ENCODE measurements around the gene SCAMP4. TPM values are rescaled to one million over a fixed set of nuclear protein-coding genes. Genes with fewer than 3 reads are reported as not detected.

Gene SCAMP4
- total RNA-seq, 1 donor from 2014 or later: 71.8 TPM

DNA sequence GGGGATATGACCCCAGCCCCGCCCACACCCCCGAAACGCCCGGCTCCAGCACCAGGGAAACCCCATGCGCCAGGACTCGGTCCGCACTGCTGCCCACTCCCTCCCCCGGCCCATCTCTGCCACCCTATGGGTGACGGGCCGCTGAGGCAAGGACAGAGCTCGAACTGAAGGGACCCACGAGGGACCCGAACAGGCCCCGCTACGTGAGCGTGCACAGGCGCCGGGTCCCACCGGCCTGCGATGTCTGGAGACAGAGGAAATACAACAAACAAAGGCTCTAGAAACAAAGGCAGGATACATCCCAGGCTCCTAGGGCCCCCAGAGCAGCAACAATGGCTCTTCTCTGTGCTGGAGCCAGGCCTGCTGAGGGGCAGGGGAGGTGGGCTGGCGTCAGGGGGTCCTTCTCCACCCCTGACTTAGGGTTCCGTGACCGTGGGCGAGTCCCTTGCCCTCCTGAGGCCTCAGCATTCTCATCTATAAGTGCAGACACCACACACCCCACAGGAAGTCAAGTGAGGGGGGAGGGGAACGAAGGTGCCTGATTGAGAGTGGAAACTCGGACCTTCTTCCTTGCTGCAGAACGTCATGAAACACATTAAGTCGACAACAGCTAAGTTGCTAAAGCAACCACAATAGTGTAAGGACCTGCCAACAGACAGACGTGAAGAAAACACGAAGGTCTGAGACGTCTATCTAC, 23.0 kb upstream of the SCAMP4 start:
- no peaks in the 10 kb centered on the region for H3K9me3 Mint-ChIP-seq (ENCODE audit: unreplicated experiment)
- peaks cover 33% of the 10 kb centered on the region for H3K27me3 Mint-ChIP-seq (ENCODE audit: unreplicated experiment)
- DNase-seq (ENCODE audit: low spot score): peak; percentile 60
- H3K4me1 Mint-ChIP-seq (ENCODE audit: unreplicated experiment): peaks cover 25% of the 10 kb centered on the region
- H3K36me3 Mint-ChIP-seq (ENCODE audit: low read depth, unreplicated experiment): peaks cover 19% of the 10 kb centered on the region
- TF ChIP-seq, protein P1, sequence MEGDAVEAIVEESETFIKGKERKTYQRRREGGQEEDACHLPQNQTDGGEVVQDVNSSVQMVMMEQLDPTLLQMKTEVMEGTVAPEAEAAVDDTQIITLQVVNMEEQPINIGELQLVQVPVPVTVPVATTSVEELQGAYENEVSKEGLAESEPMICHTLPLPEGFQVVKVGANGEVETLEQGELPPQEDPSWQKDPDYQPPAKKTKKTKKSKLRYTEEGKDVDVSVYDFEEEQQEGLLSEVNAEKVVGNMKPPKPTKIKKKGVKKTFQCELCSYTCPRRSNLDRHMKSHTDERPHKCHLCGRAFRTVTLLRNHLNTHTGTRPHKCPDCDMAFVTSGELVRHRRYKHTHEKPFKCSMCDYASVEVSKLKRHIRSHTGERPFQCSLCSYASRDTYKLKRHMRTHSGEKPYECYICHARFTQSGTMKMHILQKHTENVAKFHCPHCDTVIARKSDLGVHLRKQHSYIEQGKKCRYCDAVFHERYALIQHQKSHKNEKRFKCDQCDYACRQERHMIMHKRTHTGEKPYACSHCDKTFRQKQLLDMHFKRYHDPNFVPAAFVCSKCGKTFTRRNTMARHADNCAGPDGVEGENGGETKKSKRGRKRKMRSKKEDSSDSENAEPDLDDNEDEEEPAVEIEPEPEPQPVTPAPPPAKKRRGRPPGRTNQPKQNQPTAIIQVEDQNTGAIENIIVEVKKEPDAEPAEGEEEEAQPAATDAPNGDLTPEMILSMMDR (IDR thresholded peaks at IDR 0.05; ENCODE audit: unreplicated experiment): no peak
- peak overlapping the region; percentile 100 for H3K27ac Mint-ChIP-seq (ENCODE audit: unreplicated experiment)
- peak overlapping the region; percentile 100 for H3K4me3 Mint-ChIP-seq (ENCODE audit: unreplicated experiment)

DNA sequence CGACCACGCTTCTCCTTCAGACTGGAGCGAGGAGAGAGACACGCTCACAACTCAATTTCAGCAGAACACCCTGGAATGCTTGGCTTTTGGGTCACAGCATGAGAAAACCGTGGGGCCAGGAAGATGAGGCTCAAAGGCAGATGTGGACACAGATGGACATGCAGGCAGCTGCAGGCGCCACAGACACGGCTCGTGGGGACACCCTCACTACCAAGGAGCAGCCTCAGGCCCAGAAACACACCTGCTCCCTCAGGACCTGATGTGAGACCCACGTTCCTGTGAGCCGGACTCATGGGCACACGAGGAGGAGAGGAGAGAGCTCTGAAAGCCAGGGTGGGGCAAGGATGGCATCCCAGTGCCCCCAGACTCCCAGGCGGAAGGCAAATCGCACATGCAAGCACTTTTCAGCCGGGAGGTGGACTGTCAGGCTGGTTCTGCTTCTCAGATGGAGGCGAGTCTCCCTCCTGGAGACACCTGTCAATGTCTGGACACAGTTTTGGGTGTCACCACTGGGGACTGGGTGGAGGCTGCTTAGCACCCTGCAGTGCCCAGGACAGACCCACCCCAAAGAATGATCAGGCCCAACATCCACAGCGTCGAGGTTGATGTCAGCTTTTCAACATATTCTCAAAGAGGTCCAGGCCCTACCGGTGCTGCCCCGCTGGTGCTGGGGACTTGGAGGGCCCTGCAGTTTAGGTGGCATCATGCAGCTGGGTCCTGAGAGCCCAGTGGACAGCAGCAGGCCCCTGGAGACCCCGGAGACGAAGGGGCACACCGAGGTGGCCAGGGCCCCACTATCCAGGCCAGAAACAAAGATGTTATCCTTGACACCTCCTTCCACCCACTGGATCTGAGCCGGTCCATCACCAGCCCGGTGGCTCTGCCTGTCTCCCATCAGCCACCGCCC, 22.2 kb upstream of the SCAMP4 start:
- Mint-ChIP-seq H3K4me3 (ENCODE audit: unreplicated experiment) (peak overlapping the region; percentile 100), H3K27me3 (ENCODE audit: unreplicated experiment) (peaks cover 32% of the 10 kb centered on the region), H3K27ac (ENCODE audit: unreplicated experiment) (peak overlapping the region; percentile 100), H3K4me1 (ENCODE audit: unreplicated experiment) (peaks cover 25% of the 10 kb centered on the region), H3K9me3 (ENCODE audit: unreplicated experiment) (no peaks in the 10 kb centered on the region), H3K36me3 (ENCODE audit: low read depth, unreplicated experiment) (peaks cover 19% of the 10 kb centered on the region)
- TF ChIP-seq, protein P1 (IDR thresholded peaks at IDR 0.05; ENCODE audit: unreplicated experiment): no peak
- no peak for DNase-seq (ENCODE audit: low spot score)

DNA sequence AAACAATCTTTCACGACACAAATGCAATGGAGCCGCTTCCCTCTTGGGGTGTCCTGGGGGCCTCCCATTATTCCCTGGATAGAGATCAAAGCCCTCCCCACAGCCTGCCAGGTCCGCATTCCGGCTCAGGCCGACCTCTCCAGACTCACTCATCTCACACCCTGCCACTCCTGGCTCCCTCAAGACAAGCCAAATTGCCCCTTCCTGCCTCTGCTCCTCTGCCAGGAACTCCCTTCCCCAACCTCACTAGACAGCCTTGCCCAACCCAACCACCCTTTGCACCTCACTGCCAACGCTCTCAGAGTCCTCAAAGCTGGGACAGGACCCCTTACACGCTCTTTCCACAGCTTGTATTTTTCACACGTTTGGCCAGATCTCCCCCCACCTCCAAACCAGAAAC, 21.4 kb upstream of the SCAMP4 start:
- TF ChIP-seq, protein P1 (IDR thresholded peaks at IDR 0.05; ENCODE audit: unreplicated experiment): no peak
- Mint-ChIP-seq H3K4me1 (ENCODE audit: unreplicated experiment) (peaks cover 25% of the 10 kb centered on the region), H3K27me3 (ENCODE audit: unreplicated experiment) (peaks cover 32% of the 10 kb centered on the region), H3K9me3 (ENCODE audit: unreplicated experiment) (no peaks in the 10 kb centered on the region), H3K36me3 (ENCODE audit: low read depth, unreplicated experiment) (peaks cover 19% of the 10 kb centered on the region), H3K27ac (ENCODE audit: unreplicated experiment) (peak overlapping the region; percentile 100), H3K4me3 (ENCODE audit: unreplicated experiment) (peak overlapping the region; percentile 100)
- DNase-seq (ENCODE audit: low spot score): no peak

DNA sequence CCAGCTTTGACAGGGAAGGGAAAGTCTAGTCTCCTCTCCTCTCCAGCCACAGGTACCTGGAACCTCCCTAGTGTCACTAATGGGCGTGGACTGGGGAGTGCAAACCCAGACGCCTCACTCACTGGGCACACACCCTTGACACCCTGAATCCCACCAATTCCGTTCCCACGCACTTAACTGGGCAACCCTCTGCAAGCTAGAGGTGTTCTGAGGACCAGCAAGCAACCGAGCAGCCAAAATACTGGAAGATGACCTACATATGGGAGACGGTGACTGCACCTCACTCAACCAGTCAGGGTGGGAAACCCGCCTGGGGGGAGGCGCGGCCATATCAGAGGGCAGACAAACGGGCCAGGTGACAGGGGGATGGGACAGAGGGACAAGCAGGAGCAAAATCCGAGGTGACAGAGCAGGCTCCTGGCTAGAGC, 20.9 kb upstream of the SCAMP4 start:
- H3K4me3 Mint-ChIP-seq (ENCODE audit: unreplicated experiment): peak overlapping the region; percentile 100
- no peaks in the 10 kb centered on the region for H3K9me3 Mint-ChIP-seq (ENCODE audit: unreplicated experiment)
- H3K27me3 Mint-ChIP-seq (ENCODE audit: unreplicated experiment): peaks cover 32% of the 10 kb centered on the region
- TF ChIP-seq, protein P1 (IDR thresholded peaks at IDR 0.05; ENCODE audit: unreplicated experiment): no peak
- peaks cover 19% of the 10 kb centered on the region for H3K36me3 Mint-ChIP-seq (ENCODE audit: low read depth, unreplicated experiment)
- peaks cover 25% of the 10 kb centered on the region for H3K4me1 Mint-ChIP-seq (ENCODE audit: unreplicated experiment)
- H3K27ac Mint-ChIP-seq (ENCODE audit: unreplicated experiment): peak overlapping the region; percentile 100
- no peak for DNase-seq (ENCODE audit: low spot score)
